CD14-positive monocyte (primary cell): Measurements from ENCODE around the gene NOP16. TPM values are rescaled to one million over a fixed set of nuclear protein-coding genes. Genes with fewer than 3 reads are reported as not detected.

Experiments
- DNase-seq, 3 donors: peaks; one replicate each; pipeline ENCODE4 v3.0.0-alpha.2; 2011 to 2022
- H2AFZ ChIP-seq: 2 replicates; pipeline ENCODE4 v1.6.0; 2012; ENCODE audit warnings: mild to moderate bottlenecking, low read depth, low read length, inconsistent platforms; ENCODE audit not compliant: insufficient read depth, poor library complexity, severe bottlenecking
- H3K27ac ChIP-seq, 2 donors: 1 replicate in 1 of 2; 2 replicates in 1 of 2; pipeline ENCODE4 v1.5.1; 2012 to 2013; ENCODE audit warnings: low read length in 2 of 2, control low read depth in 1 of 2, inconsistent platforms in 1 of 2, low read depth in 1 of 2, mild to moderate bottlenecking in 1 of 2
- H3K27me3 ChIP-seq, 2 donors: one replicate each; pipeline versions ENCODE4 v1.6.0 to v1.6.1; 2011 to 2013; ENCODE audit warnings: low read length in 2 of 2; ENCODE audit not compliant: control insufficient read depth in 2 of 2, insufficient read depth in 2 of 2
- H3K36me3 ChIP-seq, 2 donors: replicated peaks in 1 of 2; 1 replicate in 1 of 2; 2 replicates in 1 of 2; pipeline versions ENCODE4 v1.5.1 to v1.6.1; 2012 to 2013; ENCODE audit warnings: low read length in 2 of 2, control low read depth in 1 of 2, inconsistent platforms in 1 of 2, mild to moderate bottlenecking in 1 of 2; ENCODE audit not compliant: insufficient read depth in 2 of 2, control insufficient read depth in 1 of 2
- H3K4me1 ChIP-seq, 2 donors: 1 replicate in 1 of 2; 2 replicates in 1 of 2; pipeline versions ENCODE4 v1.5.1 to v1.6.1; 2012 to 2013; ENCODE audit warnings: low read length in 2 of 2, control low read depth in 1 of 2, inconsistent platforms in 1 of 2, mild to moderate bottlenecking in 1 of 2, moderate library complexity in 1 of 2; ENCODE audit not compliant: insufficient read depth in 2 of 2, control insufficient read depth in 1 of 2
- H3K4me2 ChIP-seq: replicated peaks from 2 replicates; pipeline ENCODE3; 2012; ENCODE audit warnings: low read length, moderate library complexity, mild to moderate bottlenecking; ENCODE audit not compliant: poor library complexity, severe bottlenecking; ENCODE audit errors: extremely low read depth
- H3K4me3 ChIP-seq, 3 experiments: fragments of 200-600 bp in 1 of 3; sonication (generic) in 1 of 3; replicated peaks in 1 of 3; 1 replicate in 2 of 3; 2 replicates in 1 of 3; pipeline ENCODE4 v1.5.1; 2011 to 2013; ENCODE audit warnings: low read length in 3 of 3, mild to moderate bottlenecking in 3 of 3, control low read depth in 2 of 3, low read depth in 2 of 3, inconsistent platforms in 1 of 3, moderate library complexity in 1 of 3
- H3K79me2 ChIP-seq: 2 replicates; pipeline ENCODE4 v1.6.0; 2012; ENCODE audit warnings: mild to moderate bottlenecking, control low read depth, inconsistent platforms, low read length, moderate library complexity; ENCODE audit not compliant: insufficient read depth
- H3K9ac ChIP-seq: 2 replicates; pipeline ENCODE4 v1.6.0; 2017; ENCODE audit warnings: low read length, mild to moderate bottlenecking; ENCODE audit not compliant: insufficient read depth, poor library complexity, severe bottlenecking
- H3K9me3 ChIP-seq, 2 donors: replicated peaks in 1 of 2; 1 replicate in 1 of 2; 2 replicates in 1 of 2; pipeline versions ENCODE4 v1.5.1 to v1.6.1; 2012 to 2013; ENCODE audit warnings: low read length in 2 of 2, control low read depth in 1 of 2; ENCODE audit not compliant: control insufficient read depth in 1 of 2, insufficient read depth in 1 of 2
- H4K20me1 ChIP-seq: 2 replicates; pipeline ENCODE4 v1.6.0; 2012; ENCODE audit warnings: mild to moderate bottlenecking, low read length, control low read depth, moderate library complexity; ENCODE audit not compliant: insufficient read depth
- H3K27ac Mint-ChIP-seq, 7 donors: one replicate each; pipeline ENCODE4 v1.8.0; 2020; ENCODE audit warnings: mild to moderate bottlenecking in 7 of 7, mixed read lengths in 7 of 7, moderate library complexity in 6 of 7, inconsistent platforms in 2 of 7
- H3K27me3 Mint-ChIP-seq, 3 donors: one replicate each; pipeline ENCODE4 v1.8.0; 2021 to 2022; ENCODE audit warnings: low read depth in 3 of 3, mild to moderate bottlenecking in 3 of 3, mixed read lengths in 3 of 3, moderate library complexity in 3 of 3, inconsistent platforms in 1 of 3
- H3K36me3 Mint-ChIP-seq, 2 donors: one replicate each; pipeline ENCODE4 v1.8.0; 2020; ENCODE audit warnings: mixed read lengths in 2 of 2, inconsistent platforms in 1 of 2, mild to moderate bottlenecking in 1 of 2
- H3K4me1 Mint-ChIP-seq: one replicate; pipeline ENCODE4 v1.8.0; 2020; ENCODE audit warnings: mild to moderate bottlenecking, mixed read lengths
- H3K4me3 Mint-ChIP-seq, 2 donors: one replicate each; pipeline ENCODE4 v1.8.0; 2020; ENCODE audit warnings: mild to moderate bottlenecking in 2 of 2, mixed read lengths in 2 of 2, moderate library complexity in 1 of 2
- H3K9me3 Mint-ChIP-seq, 7 donors: one replicate each; pipeline ENCODE4 v1.8.0; 2020 to 2022; ENCODE audit warnings: mixed read lengths in 7 of 7, mild to moderate bottlenecking in 6 of 7, moderate library complexity in 6 of 7, inconsistent platforms in 2 of 7
- WGBS: methylation state at CpG from one replicate; pipeline ENCODE4 v1.1.5; 2013; ENCODE audit warnings: missing lambda C conversion rate; ENCODE audit not compliant: insufficient coverage; 5-methylcytosine and 5-hydroxymethylcytosine counted together
- intact Hi-C, 2 donors: fragments of 100-400 bp; cut with micrococcal nuclease; formaldehyde crosslinking; loops; one replicate each; pipeline versions ENCODE4 v1.15.0 to v1.15.1; 2023
- polyA plus RNA-seq, 3 donors: library from polyadenylated mRNA; depleted of rRNA in 1 of 3; unstranded in 2 of 3; stranded (reverse) in 1 of 3; fragments of 300-500 nt in 2 of 3; fragments of >200 nt in 1 of 3; fragmentation: Illumina TruSeq in 2 of 3; gene quantifications; 1 replicate in 2 of 3; 2 replicates in 1 of 3; pipeline ENCODE4 v1.2.3, GENCODE V29; 2012 to 2021
- TF ChIP-seq, protein P1 (sequence below): fragments of 200-600 bp; IDR thresholded peaks from one replicate; pipeline ENCODE4 v1.8.0; 2022; ENCODE audit warnings: antibody characterized with exemption, mild to moderate bottlenecking

Gene NOP16
- polyA plus RNA-seq, 3 donors: 17.2 to 23.4 (median 17.6) TPM

- Histone ChIP-seq H3K4me1 (no peaks in the 10 kb centered on the region), H4K20me1 (peaks cover 20% of the 10 kb centered on the region), H2AFZ (no peak overlapping the region), H3K27me3 (no peaks in the 10 kb centered on the region), H3K9ac (no peak overlapping the region), H3K27ac (no peak overlapping the region), H3K9me3 (no peaks in the 10 kb centered on the region), H3K79me2 (peaks cover 15% of the 10 kb centered on the region), H3K4me2 (no peak overlapping the region), H3K4me3 (no peak overlapping the region), H3K36me3 (peaks cover 80 to 100% of the 10 kb centered on the region in 2 donors)
- Mint-ChIP-seq H3K27me3 (no peaks in the 10 kb centered on the region), H3K9me3 (no peaks in the 10 kb centered on the region), H3K4me3 (no peak overlapping the region), H3K4me1 (no peaks in the 10 kb centered on the region), H3K36me3 (peaks cover 75 to 96% of the 10 kb centered on the region in 2 donors), H3K27ac (peak overlapping the region in 3 of 7 donors; percentile 5 to 33 (median 10))
- no peak for DNase-seq
- 73% methylated on average over 2 of the region's 5 CpGs for WGBS
- TF ChIP-seq, protein P1, sequence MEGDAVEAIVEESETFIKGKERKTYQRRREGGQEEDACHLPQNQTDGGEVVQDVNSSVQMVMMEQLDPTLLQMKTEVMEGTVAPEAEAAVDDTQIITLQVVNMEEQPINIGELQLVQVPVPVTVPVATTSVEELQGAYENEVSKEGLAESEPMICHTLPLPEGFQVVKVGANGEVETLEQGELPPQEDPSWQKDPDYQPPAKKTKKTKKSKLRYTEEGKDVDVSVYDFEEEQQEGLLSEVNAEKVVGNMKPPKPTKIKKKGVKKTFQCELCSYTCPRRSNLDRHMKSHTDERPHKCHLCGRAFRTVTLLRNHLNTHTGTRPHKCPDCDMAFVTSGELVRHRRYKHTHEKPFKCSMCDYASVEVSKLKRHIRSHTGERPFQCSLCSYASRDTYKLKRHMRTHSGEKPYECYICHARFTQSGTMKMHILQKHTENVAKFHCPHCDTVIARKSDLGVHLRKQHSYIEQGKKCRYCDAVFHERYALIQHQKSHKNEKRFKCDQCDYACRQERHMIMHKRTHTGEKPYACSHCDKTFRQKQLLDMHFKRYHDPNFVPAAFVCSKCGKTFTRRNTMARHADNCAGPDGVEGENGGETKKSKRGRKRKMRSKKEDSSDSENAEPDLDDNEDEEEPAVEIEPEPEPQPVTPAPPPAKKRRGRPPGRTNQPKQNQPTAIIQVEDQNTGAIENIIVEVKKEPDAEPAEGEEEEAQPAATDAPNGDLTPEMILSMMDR: no peak
- intact Hi-C loops: no loop called here
These were observed 36.1 kb downstream of the NOP16 start for GRCh38 chr5:176352116-176352878.

GRCh38 chr5:176350416-176350815 is 38.0 kb downstream of the NOP16 start:
- intact Hi-C loops: no loop called here
- DNase-seq: no peak
- no peaks in the 10 kb centered on the region for H3K9me3 Mint-ChIP-seq
- Histone ChIP-seq H3K36me3 (peaks cover 86 to 100% of the 10 kb centered on the region in 2 donors), H3K4me3 (no peak overlapping the region), H3K27ac (no peak overlapping the region), H3K79me2 (peaks cover 4% of the 10 kb centered on the region), H3K4me1 (no peaks in the 10 kb centered on the region), H3K9me3 (no peaks in the 10 kb centered on the region), H4K20me1 (peaks cover 5% of the 10 kb centered on the region), H3K9ac (no peak overlapping the region), H3K4me2 (no peak overlapping the region), H2AFZ (no peak overlapping the region), H3K27me3 (no peaks in the 10 kb centered on the region)
- H3K4me3 Mint-ChIP-seq: no peak overlapping the region
- TF ChIP-seq, protein P1: no peak
- 100% methylated on average over 4 of the region's 8 CpGs for WGBS
- no peaks in the 10 kb centered on the region for H3K4me1 Mint-ChIP-seq
- peaks cover 86 to 93% of the 10 kb centered on the region in 2 donors for H3K36me3 Mint-ChIP-seq
- peak overlapping the region in 2 of 7 donors; percentile 17 to 44 for H3K27ac Mint-ChIP-seq
- no peaks in the 10 kb centered on the region for H3K27me3 Mint-ChIP-seq
